Bladder microvascular endothelial cell (primary cell): Measurements from ENCODE around the gene NRSN1. TPM values are rescaled to one million over a fixed set of nuclear protein-coding genes. Genes with fewer than 3 reads are reported as not detected.

Source experiments
- total RNA-seq: library from RNA; depleted of rRNA; stranded (reverse); fragments of >200 nt; gene quantifications from 2 replicates; pipeline ENCODE4 v1.2.3, GENCODE V29; 2014

The NRSN1 gene, protein sequence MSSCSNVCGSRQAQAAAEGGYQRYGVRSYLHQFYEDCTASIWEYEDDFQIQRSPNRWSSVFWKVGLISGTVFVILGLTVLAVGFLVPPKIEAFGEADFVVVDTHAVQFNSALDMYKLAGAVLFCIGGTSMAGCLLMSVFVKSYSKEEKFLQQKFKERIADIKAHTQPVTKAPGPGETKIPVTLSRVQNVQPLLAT
- total RNA-seq: not detected in 2 replicates

DNA sequence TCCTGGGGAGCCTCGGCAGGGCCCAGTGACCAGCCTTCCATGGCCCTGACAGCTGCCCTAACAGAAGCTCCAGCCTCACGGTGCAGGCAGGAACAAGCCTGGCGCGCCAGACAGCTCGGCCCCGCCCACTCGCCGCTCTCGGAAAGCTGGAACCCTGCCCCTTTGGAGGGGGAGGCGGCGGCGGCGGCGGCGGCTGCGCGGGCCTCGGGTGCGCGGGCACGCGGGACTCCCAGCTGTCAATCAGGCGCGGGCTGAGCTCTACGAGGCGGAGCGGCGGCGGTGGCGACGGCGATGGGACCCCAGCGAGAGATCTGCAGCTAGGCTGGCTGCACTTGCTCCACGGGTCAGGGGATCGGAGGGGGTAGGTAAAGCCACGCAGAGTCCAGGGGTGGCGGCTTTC, at the start of gene NRSN1:
TSS of gene NRSN1 (plus strand) at position 236 of the 400 bp plus-strand sequence. CDS start 8,113 bp downstream, outside the sequence.

Other genes starting within 250 kb of the NRSN1 start
- under 0.01 and 0.06 TPM in 2 replicates for gene DCDC2, start 231.8 kb downstream of the NRSN1 start, total RNA-seq